ENCODE measurements around the gene SHANK3. TPM values are rescaled to one million over a fixed set of nuclear protein-coding genes. Genes with fewer than 3 reads are reported as not detected.

The SHANK3 gene
- total and polyA plus RNA-seq, 2 donors (not counting 3 experiments of a cell fraction or from before 2014, with no cell fraction given): 26.1 to 158 TPM

- Histone ChIP-seq H3K27me3 (ENCODE audit: control insufficient read depth in 2 of 2, insufficient read depth in 2 of 2, low read length in 2 of 2) (no peaks in the 10 kb centered on the region), H3K36me3 (ENCODE audit: control insufficient read depth in 2 of 2, extremely low read depth in 1 of 2, insufficient read depth in 2 of 2, low read length in 2 of 2) (peaks cover 42 to 77% of the 10 kb centered on the region in 2 experiments), H4K20me1 (replicated peaks; ENCODE audit: control insufficient read depth, extremely low read depth, insufficient read depth, low read length) (no peaks in the 10 kb centered on the region), H3K4me3 (replicated peaks in 1 of 3; ENCODE audit: insufficient read depth in 1 of 3, low read depth in 1 of 3, low read length in 3 of 3) (no peak overlapping the region), H3K4me2 (ENCODE audit: insufficient read depth, low read length) (no peak overlapping the region), H3K27ac (ENCODE audit: insufficient read depth, low read depth, low read length) (no peak overlapping the region), H3K9ac (replicated peaks; ENCODE audit: extremely low read depth, insufficient read depth, low read length) (no peak overlapping the region), H2AFZ (ENCODE audit: low read depth, low read length) (no peak overlapping the region), H3K79me2 (ENCODE audit: control insufficient read depth, insufficient read depth, low read length) (peaks cover 63% of the 10 kb centered on the region), H3K9me1 (replicated peaks; ENCODE audit: control insufficient read depth, extremely low read depth, insufficient read depth, low read length) (no peaks in the 10 kb centered on the region), H3K4me1 (ENCODE audit: control insufficient read depth, extremely low read depth, insufficient read depth, low read length) (no peaks in the 10 kb centered on the region), H3K9me3 (replicated peaks; ENCODE audit: control insufficient read depth, insufficient read depth, low read length) (no peaks in the 10 kb centered on the region)
- dilution Hi-C loops (cut with MboI; ENCODE audit: extremely low pct_ligation_motif_present, low sequenced_read_pairs): no loop called here
- POLR2A ChIA-PET: no interaction called here
- TF ChIP-seq CTCF (IDR thresholded peaks at IDR 0.05; ENCODE audit: extremely low read depth in 1 of 2, insufficient read depth in 1 of 2, low read depth in 1 of 2, low read length in 2 of 2) (no peak), POLR2A (IDR thresholded peaks at IDR 0.05; ENCODE audit: low read depth, low read length) (no peak), FOS (IDR thresholded peaks at IDR 0.05; ENCODE audit: borderline replicate concordance, insufficient read depth, low read length) (no peak), JUN (IDR thresholded peaks at IDR 0.05; ENCODE audit: borderline replicate concordance, insufficient read depth, insufficient read length, low read depth) (no peak), MAX (IDR thresholded peaks at IDR 0.05; ENCODE audit: insufficient read depth, insufficient read length) (no peak), GATA2 (IDR thresholded peaks at IDR 0.05; ENCODE audit: insufficient read depth, insufficient read length, low read depth, low read length) (no peak), EZH2 (IDR thresholded peaks at IDR 0.05; ENCODE audit: borderline replicate concordance, low read depth, low read length, severe bottlenecking) (no peak), POLR2AphosphoS5 (IDR thresholded peaks at IDR 0.05; ENCODE audit: insufficient read depth, low read depth, low read length) (no peak), MYC (IDR thresholded peaks at IDR 0.05; ENCODE audit: low read depth, low read length) (no peak)
- no peak for DNase-seq (ENCODE audit: low read depth, low spot score)
- intact Hi-C loops (cut with micrococcal nuclease): no loop called here
- no TSS peak for BruUV-seq (replicated peaks)
- CTCF ChIA-PET: interaction anchor here (2.1 kb wide), 1 partner anchor 78 kb away, joined by 4 read pairs; no protein-coding TSS in a partner anchor
- no peak for FAIRE-seq
Observed at GRCh38 chr22:50703726-50704509, 31.3 kb downstream of the SHANK3 start.

All from endothelial cell of umbilical vein (primary cell).